ENCODE data around the gene ANKRD28.

- TF ChIP-seq, protein P1, sequence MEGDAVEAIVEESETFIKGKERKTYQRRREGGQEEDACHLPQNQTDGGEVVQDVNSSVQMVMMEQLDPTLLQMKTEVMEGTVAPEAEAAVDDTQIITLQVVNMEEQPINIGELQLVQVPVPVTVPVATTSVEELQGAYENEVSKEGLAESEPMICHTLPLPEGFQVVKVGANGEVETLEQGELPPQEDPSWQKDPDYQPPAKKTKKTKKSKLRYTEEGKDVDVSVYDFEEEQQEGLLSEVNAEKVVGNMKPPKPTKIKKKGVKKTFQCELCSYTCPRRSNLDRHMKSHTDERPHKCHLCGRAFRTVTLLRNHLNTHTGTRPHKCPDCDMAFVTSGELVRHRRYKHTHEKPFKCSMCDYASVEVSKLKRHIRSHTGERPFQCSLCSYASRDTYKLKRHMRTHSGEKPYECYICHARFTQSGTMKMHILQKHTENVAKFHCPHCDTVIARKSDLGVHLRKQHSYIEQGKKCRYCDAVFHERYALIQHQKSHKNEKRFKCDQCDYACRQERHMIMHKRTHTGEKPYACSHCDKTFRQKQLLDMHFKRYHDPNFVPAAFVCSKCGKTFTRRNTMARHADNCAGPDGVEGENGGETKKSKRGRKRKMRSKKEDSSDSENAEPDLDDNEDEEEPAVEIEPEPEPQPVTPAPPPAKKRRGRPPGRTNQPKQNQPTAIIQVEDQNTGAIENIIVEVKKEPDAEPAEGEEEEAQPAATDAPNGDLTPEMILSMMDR (IDR thresholded peaks at IDR 0.05) = no peak
- no peak for TF ChIP-seq POLR2A (IDR thresholded peaks at IDR 0.05)
These were observed 18.7 kb downstream of the ANKRD28 start for GRCh38 chr3:15779111-15779510.
